ENCODE results near the gene CEL.
"Not testable (repeated sequence)": the region's sequence is repeated elsewhere in the genome, so short reads cannot be mapped to it uniquely, and the experiment has no call there.

CEL gene

GRCh38 chr9:133048595-133048994 lies 13.2 kb upstream of the CEL start:
- DNase-seq: no peak

GRCh38 chr9:133049043-133049442 lies 12.7 kb upstream of the CEL start:
- DNase-seq: no peak

- no peak for DNase-seq
Observed at GRCh38 chr9:133050142-133050541, 11.6 kb upstream of the CEL start.

DNA sequence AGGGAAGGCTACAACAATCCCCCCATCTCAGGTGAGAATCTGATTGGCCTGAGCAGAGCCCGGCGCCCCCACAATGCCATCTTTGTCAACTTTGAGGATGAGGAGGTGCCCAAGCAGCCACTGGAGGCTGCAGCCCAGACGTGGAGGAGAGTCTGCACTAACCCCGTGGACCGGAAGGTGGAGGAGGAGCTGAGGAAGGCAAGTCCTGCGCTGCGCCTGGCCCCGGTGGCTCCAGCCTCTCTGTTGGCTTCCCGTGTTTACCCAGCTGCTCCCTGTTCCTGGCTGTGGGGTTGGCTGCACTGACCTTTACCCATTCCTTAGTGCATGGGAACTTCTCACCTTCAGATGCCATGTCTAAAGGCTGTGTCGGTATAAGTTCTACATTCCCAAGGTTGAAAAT lies 11.0 kb upstream of the CEL start:
- DNase-seq: no peak

DNA sequence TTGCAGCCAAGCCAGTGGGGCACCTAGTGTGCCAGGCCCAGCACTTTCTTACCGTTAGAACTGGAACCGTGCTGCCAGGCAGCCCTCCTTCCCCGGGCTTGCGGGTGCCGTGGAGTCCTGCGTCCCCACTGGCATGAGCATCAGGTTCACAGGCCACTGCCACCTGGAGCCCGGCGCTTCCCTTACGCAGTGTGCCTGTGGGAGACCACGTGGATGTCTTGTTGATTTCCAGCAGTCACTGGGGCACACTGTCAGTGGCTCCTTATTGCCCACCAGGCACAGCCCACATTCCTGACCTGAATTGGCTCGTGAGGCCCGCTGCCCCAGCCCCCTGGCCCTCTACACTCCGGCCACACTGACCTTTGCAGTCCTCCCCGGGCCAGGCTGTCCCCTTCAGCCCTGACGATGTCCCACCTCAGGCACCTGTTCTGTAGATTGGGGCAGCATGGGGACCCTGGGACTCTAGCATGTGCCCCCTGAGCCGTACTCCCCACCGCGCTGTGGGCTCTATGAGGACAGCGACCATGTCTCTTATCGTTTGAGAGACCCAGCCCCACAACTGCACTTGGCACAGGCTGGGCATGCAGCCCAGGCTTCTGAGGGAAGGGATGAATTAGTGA lies 10.4 kb upstream of the CEL start:
- DNase-seq: no peak

DNA sequence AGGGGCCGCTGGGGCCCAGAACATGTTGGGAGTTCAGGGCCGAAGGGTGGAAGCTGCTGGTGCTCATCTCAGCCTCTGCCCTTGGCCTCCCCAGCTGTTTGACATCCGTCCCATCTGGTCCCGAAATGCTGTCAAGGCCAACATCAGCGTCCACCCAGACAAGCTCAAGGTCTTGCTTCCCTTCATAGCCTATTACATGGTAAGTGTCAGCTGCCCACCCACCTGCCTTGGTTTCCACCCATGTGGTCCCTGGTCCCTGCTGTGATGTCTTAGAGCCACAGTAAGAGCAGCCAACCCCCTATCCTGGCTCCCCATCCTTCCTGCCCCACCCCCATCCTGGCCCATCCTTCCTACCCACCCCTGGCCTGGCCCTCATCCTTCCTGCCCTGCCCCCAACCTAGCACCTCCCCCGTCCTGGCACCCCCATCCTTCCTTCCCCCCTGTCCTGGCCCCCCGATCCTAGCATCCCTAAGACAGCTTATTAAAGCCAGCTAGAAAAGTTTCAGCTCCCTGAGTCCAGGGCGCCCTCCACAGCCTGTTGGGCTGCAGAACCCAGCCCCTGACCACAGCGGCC lies 9.7 kb upstream of the CEL start:
- DNase-seq: no peak

DNA sequence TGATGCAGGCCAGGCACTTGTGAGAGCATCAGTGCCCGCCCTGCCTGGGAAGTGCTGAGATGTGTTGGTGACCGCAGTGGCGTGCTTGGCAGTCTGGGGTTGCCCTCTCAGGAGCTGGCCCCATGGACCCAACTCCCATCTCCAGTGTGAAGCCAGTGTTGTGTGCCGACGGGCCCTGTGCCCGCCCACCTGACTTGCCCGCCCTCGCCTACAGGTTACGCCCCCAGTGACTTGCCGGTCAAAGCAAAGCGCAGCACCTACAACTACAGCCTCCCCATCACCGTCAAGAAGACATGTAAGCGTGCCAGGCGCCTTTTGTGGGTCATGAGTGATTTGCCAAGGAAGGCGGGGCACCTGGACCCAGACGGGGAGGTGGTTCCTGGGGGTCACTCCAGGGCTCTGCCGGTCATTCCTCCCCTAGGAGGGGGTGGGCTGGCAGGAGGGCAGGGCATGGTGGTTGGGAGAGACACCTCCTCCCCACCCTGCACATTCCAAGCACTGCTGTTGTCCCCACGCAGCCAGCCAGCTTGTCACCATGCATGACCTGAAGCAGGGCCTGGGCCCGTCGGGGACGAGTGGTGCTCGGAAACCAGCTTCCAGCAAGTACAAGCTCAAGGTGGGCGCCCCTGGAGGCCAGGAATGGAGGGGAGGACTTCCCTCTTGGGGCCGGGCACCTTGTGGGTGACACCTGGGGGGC lies 7.4 kb upstream of the CEL start:
- DNase-seq: no peak

DNA sequence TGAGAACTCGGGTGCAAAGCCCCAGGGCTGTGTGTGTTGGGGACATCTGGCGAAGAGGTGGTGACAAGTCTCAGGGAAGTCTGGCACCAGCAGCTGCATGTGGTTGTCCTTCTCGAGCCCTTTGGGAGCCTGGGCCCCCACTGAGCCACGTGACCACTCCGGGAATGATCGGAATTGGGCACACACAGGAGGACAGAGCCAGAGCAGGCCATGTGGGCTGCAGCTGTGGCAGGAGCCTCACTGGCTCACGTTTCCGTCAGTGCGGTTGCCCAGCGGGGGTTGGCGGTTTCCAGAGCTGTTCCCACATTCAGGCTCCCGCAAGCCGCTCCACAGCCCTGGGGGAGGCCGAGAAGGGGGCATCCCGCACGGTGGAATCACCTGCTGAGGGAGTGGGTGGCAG lies 6.8 kb upstream of the CEL start:
- DNase-seq: no peak

DNA sequence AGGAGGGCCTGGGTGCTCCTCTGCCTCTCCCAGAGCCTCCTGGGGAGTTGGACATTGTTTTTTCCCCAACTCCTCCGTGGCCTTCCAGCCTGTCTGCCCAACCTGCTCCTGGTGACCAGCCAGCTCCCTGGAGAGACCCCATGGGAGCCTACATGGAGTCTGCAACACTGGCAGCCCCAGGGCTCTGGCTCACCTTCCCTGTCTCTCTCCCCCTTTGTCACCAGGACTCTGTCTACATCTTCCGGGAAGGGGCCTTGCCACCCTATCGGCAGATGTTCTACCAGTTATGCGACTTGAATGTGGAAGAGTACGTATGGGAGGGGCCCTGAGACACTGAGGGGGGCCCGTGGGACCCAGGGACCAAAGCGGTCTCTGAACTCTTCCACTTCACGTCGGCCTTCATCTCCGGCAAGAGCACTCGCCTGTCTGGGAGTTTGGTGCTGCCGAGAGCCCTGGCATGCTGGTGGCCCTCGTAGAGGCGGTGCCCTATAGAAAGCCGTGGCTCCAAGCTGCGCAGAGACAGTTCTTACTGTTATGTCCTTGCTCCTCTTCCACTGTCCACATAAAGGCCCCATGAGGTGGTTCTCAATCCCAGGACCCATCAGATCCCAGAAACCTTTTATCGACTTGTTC lies 5.9 kb upstream of the CEL start:
- DNase-seq: no peak

- no peak for DNase-seq
Observed at GRCh38 chr9:133056533-133056932, 5.2 kb upstream of the CEL start.

GRCh38 chr9:133057006-133057405 lies 4.8 kb upstream of the CEL start:
- no peak for DNase-seq

DNA sequence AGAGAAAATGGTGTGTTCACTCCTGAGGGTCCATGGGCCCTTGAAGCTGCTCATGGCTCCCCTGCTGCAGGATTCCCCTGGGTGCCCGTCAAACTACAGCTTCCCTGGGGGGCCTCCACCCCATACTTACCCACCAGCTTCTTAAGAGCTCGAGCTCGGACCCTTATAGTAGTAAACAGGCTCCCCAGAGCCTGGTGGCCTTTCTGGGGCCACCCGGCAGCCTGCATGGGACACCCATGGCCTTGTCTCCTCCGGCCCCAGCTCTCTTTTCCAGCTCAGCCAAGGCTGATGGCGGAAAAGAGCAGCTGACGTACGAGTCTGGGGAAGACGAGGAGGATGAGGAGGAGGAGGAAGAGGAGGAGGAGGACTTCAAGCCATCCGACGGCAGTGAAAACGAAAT lies 4.2 kb upstream of the CEL start:
- DNase-seq: no peak

DNA sequence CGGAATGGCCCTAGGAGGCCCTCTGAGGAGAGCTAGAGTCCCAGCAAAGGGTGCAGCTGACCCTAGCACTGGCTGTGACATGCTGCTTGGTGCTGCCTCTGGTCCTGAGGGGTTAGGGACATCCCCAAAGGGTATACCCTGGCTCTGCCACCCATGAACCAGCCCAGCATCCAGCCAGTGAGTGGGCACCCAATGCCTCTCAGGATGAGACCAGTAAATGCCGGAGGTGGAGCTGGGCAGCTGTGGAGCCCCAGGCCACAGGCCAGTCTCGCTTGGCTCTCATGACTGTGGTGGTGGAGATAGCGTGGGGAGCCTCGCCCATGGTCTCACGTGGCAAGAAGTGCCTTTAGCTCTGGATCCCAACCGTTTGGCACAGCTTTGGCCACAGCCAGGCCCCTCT lies 3.7 kb upstream of the CEL start:
- no peak for DNase-seq

- DNase-seq: no peak
Observed at GRCh38 chr9:133058550-133059320, 3.0 kb upstream of the CEL start.

DNA sequence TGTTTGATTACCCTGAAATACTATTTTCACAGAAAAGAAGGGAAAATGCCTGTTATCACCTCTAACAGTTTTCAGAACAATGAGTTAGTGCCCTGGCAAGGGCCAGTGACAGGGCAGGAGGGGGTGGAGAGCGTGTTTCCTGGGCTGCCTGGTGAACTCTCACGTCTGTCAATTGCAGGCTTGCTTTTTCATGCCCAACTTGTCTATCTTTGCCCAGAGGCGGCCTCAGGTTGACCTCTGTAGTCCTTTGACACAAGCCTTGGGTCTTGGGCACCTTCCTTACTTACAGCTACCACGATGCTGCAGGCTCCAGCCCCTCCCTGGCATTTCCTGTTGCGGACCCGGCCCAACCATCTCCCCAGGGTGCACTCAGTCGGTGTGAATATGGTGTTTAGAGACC lies 2.2 kb upstream of the CEL start:
- DNase-seq: no peak

DNA sequence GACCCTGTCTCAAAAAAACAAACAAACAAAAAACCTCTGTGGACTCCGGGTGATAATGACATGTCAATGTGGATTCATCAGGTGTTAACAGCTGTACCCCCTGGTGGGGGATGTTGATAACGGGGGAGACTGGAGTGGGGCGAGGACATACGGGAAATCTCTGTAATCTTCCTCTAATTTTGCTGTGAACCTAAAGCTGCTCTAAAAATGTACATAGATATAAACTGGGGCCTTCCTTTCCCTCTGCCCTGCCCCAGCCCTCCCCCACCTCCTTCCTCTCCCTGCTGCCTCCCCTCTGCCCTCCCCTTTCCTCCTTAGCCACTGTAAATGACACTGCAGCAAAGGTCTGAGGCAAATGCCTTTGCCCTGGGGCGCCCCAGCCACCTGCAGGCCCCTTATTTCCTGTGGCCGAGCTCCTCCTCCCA lies 1.4 kb upstream of the CEL start:
- no peak for DNase-seq

DNA sequence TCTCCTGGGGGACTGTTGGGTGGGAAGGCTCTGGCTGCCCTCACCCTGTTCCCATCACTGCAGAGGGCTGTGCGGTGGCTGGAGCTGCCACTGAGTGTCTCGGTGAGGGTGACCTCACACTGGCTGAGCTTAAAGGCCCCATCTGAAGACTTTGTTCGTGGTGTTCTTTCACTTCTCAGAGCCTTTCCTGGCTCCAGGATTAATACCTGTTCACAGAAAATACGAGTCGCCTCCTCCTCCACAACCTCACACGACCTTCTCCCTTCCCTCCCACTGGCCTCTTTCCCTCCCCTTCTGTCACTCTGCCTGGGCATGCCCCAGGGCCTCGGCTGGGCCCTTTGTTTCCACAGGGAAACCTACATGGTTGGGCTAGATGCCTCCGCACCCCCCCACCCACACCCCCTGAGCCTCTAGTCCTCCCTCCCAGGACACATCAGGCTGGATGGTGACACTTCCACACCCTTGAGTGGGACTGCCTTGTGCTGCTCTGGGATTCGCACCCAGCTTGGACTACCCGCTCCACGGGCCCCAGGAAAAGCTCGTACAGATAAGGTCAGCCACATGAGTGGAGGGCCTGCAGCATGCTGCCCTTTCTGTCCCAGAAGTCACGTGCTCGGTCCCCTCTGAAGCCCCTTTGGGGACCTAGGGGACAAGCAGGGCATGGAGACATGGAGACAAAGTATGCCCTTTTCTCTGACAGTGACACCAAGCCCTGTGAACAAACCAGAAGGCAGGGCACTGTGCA lies 590 bp upstream of the CEL start:
- not testable (repeated sequence) for DNase-seq

DNA sequence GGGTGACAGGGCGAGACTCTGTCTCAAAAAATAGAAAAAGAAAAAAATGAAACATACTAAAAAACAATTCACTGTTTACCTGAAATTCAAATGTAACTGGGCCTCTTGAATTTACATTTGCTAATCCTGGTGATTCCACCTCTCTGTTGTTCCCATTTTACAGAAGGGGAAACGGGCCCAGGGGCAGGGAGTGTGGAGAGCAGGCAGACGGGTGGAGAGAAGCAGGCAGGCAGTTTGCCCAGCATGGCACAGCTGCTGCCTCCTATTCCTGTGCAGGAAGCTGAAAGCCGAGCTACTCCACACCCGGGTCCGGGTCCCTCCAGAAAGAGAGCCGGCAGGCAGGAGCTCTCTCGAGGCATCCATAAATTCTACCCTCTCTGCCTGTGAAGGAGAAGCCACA lies 788 bp downstream of the CEL start:
- not testable (repeated sequence) for DNase-seq

GRCh38 chr9:133063159-133063499 lies 1.3 kb downstream of the CEL start:
- DNase-seq: no peak

GRCh38 chr9:133063500-133064231 lies 1.9 kb downstream of the CEL start:
- no peak for DNase-seq

- peak; percentile 61 for DNase-seq
Observed at GRCh38 chr9:133064241-133065069, 2.7 kb downstream of the CEL start.
